ENCODE measurements around the gene GSTCD.
"Not testable (repeated sequence)": the region's sequence is repeated elsewhere in the genome, so short reads cannot be mapped to it uniquely, and the experiment has no call there.

The GSTCD gene

DNA sequence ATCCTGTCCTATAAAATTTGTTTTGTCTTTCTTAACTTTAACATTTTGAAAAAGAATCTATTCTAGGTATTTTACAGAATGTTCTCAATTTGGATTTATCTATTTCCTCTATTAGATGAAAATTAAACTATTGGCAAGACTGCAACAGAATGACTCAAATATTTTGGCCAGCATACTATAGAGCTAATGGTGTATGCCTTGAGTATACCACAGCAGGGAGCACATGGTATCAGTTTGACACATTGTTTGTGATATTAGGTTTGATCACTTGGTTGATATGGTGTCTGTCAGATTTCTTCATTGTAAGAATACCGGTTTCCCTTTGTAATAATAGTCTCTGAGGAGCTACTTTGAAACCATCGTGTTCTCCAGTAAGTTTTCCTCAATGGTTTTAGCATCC, 98.9 kb downstream of the GSTCD start:
- no peak for DNase-seq (ENCODE audit: low spot score)

DNA sequence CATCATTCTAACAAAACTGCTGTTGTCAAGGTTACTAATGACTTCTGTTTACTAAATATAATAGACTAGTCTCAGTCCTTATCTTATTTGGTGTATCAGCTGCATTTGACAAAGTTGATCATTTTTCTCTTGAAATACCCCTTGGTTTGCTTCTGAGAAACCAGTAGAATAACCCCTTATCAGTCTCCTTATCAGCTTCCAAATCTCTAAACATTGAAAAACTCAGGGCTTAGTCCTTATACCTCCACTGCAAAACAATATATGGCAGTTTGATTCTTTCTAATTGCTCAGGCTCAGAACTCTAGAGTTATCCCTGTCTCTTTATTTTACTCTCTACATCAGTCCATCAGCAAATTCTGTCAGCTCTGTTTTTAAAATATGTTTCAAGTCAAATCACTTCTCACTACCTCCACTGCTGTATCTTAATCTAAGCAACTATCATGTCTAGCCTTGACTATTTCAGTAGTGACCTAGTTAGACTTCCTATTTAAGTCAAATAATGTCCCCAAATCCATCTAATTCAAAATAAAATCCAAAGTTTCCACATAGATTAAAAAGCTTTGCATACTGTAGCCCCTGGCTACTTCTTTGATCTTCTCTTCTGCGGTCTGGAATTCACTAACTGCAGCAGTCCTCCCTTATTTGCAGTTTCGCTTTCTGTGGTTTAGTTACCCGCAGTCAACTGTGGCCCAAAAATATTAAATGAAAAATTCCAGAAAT, 99.6 kb downstream of the GSTCD start:
- DNase-seq (ENCODE audit: low spot score) = no peak

DNA sequence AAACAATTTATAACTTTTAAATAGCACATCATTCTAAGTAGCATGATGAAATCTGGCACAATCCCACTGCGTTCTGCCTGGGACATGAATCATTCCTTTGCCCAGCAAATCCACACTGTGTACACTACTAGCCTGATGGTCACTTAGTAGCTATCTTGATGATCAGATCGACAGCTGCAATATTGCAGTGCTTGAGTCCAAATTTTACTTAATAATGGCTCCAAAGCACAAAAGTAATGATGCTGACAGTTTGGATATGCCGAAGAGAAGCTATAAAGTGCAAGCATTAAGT, 100.1 kb downstream of the GSTCD start:
- DNase-seq (ENCODE audit: low spot score) = no peak

DNA sequence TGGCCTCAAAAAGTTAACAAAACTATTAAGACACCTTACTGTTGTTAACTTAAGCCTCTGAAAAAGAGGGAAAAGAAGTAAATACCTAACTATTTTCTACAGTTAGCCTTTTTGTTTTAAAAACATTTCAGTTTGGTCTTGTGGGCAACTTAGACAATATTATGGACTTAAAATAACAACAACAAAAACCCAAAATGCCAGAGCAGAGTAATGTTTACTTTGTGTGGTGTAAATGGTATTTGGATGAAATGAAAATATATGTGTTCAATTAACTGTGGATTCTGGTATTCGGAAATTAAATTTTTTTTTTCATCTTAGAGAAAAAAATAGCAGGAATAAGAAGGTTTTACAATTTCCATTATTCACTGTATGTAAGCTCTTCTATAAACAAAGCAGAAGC, 107.1 kb downstream of the GSTCD start:
- DNase-seq (ENCODE audit: low spot score) = no peak

DNA sequence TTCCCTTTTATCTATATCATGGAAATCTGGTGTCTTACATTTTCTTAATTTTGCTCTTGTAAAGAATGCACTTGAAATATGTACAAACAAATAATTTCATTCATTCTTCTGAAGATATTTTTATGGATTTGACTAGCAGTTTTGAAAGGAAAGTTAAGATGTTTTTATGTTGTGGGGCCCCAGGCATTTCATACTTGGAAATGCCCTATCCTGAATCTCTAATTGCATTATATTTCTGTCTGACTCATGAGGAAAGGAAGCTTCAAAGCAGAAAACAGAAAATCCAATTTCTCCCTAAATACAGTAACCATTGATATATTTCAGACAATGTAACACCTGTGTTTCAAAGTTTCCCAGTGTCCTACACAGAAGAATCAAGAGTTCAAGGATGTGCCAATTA, 113.5 kb downstream of the GSTCD start:
- no peak for DNase-seq (ENCODE audit: low spot score)

DNA sequence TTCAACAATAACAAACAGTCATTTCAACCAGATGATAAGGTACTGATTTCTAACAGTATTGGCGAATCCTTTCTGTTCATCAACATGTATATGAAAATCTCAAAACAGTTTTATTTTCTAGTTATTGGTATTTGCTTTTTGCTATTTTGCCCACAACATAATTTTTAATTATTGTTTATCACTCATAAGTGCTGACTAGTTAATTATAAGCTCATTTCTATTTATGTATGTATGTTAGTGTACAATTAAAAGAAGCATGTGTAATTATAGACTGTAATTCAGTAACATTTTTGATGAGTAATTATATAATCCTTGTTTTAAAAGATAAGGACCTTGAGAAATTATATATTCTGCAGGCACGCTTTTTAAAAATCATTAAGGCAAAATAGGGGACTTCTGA, 119.5 kb downstream of the GSTCD start:
- no peak for DNase-seq (ENCODE audit: low spot score)

DNA sequence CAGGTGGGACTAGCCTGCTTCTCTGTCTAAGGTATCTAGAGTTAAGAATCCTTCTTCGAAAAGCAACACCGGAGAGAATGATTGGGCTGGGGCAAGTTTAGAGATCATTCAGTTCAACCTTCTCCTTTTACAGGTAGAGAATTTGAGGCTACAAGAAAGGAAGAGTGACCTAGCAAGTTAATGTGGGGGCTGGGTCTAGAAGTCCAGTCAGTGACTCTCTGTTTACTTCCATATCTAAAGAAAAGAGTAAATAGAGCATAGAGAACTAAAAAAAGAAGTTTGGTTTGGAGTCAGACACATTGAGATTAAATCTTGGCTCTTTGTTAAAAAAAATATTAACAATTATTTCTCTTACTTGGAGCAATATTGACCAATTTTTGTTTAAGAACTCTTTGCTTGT, 122.6 kb downstream of the GSTCD start:
- DNase-seq (ENCODE audit: low spot score) = no peak

DNA sequence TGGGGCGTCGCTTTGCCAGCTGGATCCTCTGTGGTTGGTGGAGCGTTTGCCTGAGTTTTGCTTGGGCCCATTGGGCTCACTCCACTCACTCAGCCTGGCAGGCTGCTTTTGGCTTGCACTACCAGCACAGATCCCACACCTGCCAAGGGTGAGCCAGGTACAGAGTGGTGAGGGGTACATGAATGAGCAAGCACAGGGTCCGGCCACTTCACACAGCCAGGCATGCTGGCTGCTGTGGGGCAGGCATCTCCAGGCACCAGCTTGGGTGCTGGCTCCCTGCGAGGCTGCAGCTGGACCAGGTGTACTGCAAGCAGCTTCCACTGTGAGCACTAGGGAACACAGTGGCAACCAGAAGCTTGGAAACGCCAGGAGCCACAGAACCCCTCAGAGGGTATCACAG, 126.6 kb downstream of the GSTCD start:
- DNase-seq (ENCODE audit: low spot score) = no peak

DNA sequence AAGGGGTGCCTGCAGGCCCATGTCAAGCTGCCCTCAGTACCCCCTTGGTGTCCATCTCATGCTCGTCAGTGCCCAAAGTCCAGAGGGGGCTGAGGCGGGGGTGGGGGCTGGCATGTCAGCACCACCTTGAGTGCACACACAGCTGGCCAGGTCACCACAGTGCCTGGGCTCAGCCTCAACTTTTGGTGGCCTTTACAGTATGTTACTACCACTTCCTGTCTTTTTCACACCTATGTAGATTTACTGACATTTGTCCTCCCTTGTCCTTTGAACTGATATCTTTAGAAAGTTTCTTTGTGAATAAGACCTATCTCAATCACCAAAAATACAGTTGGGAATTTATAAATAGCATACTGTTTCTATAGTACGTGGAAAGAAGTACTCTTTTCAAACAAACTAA, 128.0 kb downstream of the GSTCD start:
- no peak for DNase-seq (ENCODE audit: low spot score)

DNA sequence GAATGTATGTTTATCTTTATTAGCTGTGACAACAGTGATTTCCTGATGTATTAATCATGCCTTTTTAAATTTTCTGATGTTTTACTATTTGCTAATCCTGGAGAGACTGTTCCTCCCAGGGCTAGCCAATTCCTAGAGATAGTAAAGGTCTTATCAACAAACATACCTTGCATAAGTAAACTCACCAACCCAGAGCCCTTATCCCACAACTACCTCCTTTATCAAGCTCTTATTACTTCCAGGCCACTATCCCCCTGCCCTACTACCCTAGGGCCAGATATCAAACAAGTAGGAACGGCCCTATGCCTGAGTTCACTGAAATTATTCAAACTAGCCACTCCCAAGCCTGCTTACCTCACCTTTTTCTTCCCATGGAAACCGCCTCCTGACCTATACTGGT, 128.5 kb downstream of the GSTCD start:
- DNase-seq (ENCODE audit: low spot score) = no peak

DNA sequence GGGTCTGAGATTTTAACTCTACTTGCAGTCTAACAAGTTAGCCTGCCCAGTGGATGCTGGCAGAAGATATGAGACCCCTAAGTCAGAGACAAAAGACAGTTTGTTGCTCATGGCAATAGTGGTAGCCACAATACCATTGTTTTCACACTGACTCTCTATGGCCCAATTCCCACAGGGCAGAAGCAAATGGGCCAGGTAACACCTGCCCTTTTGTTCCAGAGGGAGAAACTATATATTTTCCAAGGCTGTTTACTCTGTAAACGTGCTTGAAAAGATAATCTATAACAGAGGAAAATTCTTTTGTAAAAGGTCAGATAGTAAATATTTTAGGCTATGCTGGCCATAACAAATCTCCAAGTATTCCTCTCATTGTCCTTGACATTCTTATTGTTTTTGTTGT, 129.5 kb downstream of the GSTCD start:
- no peak for DNase-seq (ENCODE audit: low spot score)

DNA sequence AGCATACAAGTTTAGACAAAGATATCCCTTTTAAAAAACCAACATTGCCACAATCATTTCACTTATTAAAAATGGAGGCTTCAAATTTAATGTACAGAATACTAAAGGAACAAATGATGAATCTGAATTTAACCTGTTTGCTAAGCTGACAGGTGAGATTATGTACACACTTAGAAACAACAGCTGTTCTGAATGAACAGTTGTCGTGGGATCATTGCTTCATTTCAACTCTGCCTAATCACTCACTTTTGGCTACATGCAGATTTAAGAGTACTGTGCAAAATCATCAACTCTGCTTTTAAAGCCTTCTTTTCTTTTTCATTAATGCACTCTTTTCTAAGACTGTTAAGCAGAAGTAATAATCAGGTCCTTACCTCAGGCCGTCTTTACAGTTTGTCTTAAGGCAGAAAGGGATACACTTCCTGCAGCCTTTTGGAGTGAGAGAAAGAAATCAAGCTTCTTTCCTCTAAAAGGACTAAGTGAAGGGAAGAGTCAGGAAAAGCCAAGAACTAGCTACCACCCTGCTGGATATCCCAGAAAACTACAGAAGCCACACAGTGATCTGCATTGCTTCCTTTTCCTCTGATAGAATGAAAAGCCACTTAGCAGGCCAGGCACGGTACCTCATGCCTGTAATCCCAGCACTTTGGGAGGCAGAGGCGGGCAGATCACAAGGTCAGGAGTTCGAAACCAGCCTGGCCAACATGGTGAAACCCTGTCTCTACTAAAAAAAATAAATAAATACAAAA, 132.0 kb downstream of the GSTCD start:
- no peak for DNase-seq (ENCODE audit: low spot score)

DNA sequence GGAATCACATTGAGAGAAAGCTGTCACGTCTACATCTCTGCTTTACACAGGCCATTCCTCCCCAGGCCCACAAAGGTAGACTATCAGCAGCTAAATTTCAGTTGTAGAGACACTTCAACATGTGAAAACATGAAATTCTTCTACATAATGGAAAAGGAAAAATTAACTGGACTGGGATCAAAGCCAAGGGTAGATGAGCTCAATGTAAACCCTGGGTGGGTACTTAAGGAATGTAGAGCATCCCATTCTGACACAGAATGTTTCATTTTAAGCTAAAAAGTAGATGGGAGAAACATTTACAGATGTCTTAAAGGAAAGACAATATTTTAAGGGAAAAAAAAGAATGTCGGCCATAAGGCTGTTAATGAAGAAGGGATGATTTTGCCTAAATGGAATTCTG, 135.4 kb downstream of the GSTCD start:
- no peak for DNase-seq (ENCODE audit: low spot score)

DNA sequence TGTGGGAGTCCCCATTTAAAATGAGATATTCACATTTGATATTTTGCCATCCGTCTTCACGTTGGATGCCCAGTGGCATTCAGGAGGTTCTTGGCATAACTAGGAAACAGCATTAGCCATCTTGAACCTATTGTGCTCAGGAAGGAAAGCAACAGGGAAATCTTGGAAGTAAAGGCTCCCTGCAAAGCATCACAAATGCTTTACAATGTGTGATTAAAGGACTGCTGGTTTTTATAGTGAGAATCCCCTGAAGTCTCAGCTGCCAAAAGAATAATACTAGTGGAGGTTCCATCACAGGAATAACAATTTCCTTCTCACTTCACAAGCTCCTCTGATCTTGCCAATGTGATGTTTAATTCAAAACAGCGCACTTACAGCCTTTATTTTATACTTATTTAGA, 137.0 kb downstream of the GSTCD start:
- no peak for DNase-seq (ENCODE audit: low spot score)

DNA sequence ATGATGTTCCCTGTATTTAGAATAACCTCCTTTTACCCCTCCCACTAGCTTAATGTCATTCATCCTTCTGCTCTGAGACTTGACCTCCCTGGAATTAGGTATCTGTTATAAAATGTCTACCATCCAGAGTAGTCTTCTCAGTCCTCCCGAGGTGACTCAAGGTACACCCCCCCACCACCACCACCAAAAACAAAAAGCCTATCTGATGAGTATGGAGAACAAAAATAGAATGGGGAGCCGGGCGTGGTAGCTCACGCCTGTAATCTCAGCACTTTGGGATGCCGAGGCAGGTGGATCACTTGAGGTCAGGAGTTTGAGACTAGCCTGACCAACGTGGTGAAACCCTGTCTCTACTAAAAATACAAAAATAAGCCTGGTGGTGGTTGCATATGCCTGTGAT, 139.8 kb downstream of the GSTCD start:
- DNase-seq (ENCODE audit: low spot score) = not testable (repeated sequence)

DNA sequence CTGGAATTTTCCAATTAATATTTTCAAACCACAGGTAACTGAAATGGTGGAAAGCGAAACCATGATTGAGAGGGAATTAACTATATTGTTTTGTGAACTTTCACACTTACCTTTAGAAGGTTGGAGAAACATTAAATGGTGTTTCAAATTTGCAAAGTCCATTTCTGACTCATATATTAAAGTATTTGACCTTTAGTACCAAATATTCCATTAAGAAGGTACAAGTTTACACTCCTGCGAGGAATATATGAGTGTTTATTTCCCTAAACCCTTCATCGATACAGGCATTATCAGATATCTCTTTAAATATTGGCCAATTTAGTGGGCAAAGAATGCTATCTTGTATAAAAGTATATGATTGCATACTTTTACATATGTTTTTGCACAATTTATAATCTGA, 142.6 kb downstream of the GSTCD start:
- DNase-seq (ENCODE audit: low spot score) = no peak

DNA sequence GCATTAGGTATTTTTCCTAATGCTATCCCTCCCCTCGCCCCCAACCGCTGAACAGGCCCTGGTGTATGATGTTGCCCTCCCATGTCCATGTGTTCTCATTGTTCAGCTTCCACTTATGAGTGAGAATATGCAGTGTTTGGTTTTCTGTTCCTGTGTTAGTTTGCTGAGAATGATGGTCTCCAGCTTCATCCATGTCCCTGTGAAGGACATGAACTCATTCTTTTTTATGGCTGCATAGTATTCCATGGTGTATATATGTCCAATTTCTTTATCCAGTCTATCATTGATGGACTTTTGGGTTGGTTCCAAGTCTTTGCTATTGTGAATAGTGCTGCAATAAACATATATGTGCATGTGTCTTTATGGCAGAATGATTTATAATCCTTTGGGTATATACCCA, 143.6 kb downstream of the GSTCD start:
- not testable (repeated sequence) for DNase-seq (ENCODE audit: low spot score)

DNA sequence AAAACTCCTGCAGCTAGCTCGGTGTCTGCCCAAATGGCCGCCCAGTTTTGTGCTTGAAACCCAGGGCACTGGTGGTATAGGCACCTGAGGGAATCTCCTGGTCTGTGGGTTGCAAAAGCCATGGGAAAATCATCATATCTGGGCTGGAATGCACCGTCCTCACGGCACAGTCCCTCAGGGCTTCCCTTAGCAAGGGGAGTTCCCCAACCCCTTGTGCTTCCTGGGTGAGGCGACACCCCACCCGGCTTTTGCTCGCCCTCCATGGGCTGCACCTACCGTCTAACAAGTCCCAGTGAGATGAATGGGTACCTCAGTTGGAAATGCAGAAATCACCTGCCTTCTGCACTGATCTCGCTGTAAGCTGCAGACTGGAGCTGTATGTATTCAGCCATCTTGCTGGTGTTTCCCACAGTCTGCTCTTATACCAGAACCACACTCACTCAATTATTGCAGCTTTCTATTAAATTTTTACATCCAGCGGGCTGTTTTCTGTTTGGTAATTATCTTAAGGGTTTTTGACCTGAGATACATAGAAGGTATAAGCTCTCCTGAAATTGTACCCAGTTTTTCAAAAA, 150.0 kb downstream of the GSTCD start:
- DNase-seq (ENCODE audit: low spot score) = no peak

DNA sequence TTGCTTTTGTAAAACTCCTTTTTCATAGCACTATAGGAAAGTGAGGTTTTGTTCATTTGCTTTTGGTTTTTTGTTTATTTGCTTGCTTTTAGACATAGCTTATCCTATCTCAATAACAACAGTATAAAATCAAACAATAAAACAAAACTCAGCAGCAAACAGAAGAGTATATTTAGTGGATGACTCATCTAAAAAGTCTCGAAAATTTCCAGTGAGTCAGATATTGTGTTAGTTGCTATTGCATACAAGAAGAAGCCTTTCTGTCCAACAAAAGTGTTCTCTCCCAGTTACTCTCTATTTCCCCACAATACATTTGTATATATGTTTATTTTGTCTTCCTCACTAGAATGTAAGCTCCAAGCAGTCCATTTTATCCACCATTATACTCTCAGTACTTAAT, 150.6 kb downstream of the GSTCD start:
- DNase-seq (ENCODE audit: low spot score) = no peak

DNA sequence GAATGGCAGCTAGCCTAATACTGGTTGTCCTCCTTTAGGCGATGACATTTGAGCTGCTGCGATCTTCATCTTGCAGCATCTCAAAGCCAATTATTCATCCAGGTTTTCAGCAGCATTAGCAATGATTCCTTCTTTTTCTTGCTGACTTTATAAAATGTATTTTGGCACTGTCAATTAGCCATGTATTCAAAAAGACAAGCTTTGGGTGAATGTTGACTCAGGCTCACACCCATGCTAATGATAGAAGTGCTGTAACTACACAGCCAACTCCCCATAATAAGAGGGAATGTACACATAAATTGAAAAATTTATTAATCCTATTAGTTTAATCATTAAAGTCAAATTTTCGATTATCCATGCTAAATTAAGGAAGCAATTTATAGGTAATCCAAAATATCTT, 162.4 kb downstream of the GSTCD start:
- no peak for DNase-seq (ENCODE audit: low spot score)

DNA sequence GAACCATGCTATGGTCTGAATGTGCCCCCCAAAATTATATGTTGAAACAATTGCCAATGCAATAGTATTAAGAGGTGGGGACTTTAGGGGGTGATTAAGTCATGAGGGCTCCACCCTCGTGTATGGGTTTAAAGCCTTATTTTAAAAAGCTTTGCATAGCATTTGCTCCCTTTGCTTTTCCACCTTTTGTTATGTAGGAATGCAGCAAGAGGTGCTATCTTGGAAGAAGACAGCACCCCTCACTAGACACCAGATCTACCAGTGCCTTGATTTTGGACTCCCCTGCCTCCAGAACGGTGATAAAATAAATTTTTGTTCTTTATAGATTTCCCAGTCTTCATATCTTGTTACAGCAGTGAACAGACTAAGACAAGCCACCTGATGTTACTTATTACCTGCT, 163.4 kb downstream of the GSTCD start:
- DNase-seq (ENCODE audit: low spot score) = no peak

DNA sequence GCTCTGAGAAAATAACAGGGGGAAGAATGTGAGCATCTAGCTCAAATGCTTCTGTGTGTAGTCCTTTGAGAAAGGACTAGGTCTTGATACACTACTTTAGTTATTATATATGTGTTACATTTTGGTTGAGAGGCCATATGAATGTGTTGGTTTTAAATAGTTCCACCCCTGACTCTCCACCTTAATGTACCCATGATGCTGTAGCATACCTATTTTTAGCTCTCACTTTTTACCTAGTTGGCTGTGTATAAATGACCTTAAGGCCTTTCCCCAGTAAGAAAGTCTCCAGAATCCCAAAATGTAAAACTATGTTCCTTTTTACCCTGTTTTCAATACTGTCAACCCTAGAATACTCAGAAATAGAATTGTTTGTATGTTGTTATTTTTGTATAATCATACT, 166.6 kb downstream of the GSTCD start:
- no peak for DNase-seq (ENCODE audit: low spot score)

DNA sequence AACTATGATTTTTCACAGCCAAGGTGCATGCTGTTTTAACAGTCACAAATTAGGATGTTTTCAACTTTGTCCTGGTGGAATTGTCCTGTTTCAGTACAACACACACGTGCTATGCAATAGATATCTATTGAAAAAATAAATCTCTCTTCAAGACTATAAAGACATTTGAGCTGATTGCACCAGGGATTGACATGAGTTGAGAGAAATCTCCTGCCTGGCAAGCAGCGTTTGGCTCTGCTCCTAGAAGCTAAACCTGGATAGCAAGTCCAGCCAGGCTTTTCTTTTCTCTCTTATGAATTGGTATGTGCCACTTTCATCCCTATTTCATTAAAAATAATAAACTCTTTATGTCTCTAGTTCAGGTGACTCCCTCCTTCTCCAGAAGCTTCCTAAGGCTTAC, 170.1 kb downstream of the GSTCD start:
- no peak for DNase-seq (ENCODE audit: low spot score)

DNA sequence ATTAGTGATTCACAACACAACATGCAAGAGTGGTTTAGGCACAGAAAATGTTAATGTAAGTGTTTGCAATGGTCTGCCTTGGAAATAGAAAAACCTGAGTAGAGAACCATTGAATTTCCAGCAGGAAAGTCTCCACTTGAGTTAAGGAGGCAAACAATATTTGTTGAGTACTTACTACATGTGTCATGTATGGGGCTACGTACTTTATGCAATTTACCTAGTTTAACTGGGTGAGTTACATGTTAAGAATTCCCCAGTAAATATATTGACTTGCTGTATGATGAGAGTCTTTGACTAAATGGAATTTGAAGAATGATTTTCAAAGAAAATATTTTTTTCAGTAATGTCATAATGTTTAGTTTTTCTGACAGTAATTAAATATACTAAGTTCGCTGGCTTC, 178.9 kb downstream of the GSTCD start:
- DNase-seq (ENCODE audit: low spot score) = no peak

Measured in CD4-positive, alpha-beta T cell treated with Interleukin-6 at 100 ng/mL for 8 hours (primary cell).